ENCODE measurements around the gene TSR1.

TSR1 gene

DNA sequence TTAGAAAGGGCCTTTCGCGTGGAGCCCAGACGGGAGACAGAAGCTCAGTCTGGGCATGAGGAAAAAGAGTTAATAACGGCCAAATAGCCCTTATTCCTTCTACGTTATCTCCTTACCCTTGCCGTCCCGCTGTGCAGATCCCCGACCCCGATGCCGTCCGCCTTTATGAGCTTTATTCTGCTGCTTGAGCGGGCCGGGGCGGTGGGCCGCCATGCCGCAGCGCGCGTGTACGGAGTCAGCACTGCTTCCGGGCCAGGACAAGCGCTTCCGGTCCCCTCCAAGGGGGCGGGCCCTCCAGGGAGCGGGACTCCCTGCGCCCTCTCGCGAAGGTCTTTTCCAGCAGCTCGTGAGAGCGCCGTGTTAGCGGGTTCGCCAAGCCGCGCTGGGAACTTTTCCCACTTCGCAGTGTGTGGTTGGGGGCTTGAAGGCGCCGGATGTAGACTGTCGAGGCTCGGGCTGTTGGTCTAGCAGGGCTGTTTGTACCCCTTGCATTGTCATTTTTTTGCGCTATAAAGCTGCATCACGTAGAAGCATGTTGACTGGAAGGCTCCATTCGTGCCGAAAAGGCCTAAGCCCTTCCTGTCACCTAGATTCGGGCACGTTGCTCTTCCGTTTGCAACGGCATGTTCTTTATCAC, at the start of gene TSR1:
TSS of gene TSR1 (minus strand) at position 243 of the 637 bp plus-strand sequence. CDS start at position 213, 30 bp downstream.
- H3K4me3 ChIP-seq (ENCODE audit: low read length in 2 of 2): peak within 1 kb of the TSS; percentile 93 to 97
- H3K27ac ChIP-seq (ENCODE audit: low read length): peak within 1 kb of the TSS; percentile 87
- peaks cover 25% of the 10 kb centered on the region for H3K4me1 ChIP-seq (ENCODE audit: control insufficient read depth, insufficient read depth, low read length)
- no peaks in the 10 kb centered on the region for H3K27me3 ChIP-seq (ENCODE audit: control insufficient read depth in 1 of 2, insufficient read depth in 2 of 2, low read length in 2 of 2)
- H3K36me3 ChIP-seq (ENCODE audit: control insufficient read depth in 2 of 2, insufficient read depth in 2 of 2, low read length in 2 of 2): peaks cover 26 to 32% of the 10 kb centered on the region in 2 donors
- H3K9ac ChIP-seq (ENCODE audit: low read length in 2 of 2): peak within 1 kb of the TSS; percentile 87 to 96
- no peaks in the 10 kb centered on the region for H3K9me3 ChIP-seq (ENCODE audit: control insufficient read depth in 2 of 2, low read length in 2 of 2)

DNA sequence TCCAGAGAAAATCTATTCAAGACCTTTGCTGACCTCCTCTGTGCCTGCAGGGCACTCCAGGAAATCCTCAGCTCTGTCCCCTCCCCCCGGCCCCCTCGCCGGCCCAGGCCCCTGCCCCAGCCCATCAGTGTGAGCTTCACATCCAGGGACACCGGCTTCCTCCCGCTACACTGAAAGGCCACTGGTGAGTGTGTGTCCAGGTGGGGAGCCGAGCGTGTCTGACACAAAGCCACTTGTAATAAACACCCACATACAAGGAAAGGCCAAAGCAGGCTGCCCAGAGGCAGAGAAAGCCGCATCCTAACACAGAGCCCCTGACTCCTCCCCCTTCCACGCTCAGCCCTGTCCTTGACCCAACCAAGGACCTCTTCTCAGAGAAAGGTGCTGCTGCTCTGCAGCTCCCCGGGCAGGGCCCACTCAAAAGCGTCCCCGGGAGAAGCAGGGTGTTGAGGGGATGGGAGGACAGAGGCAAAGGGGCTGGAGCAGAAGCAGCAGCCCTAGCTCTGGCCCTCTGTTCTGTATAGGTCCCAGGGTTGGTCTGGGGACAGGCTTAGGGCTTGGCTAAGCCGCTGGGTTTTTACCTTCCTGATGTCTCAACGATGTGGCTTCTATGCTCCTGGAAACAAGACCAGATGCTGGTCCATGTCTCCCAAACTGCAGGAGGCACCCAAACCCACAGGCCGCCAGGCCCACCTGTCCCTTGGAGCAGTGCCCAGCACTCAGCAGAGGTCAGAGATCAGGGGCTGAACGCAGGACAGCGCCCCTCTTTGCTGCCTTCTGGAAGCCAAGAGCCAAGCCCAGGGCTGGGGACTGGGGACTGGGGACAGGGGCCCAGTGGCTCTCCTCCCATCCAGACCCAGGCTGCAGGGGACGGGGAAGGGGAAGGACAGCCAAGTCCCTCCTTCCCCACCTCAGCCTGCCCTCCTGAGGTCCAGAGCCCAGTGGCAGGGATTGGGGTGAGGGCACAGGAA, 49.3 kb upstream of the TSR1 start:
- Histone ChIP-seq H3K27ac (ENCODE audit: low read length) (no peak overlapping the region), H3K27me3 (ENCODE audit: control insufficient read depth in 1 of 2, insufficient read depth in 2 of 2, low read length in 2 of 2) (no peaks in the 10 kb centered on the region), H3K9ac (ENCODE audit: low read length in 2 of 2) (peak overlapping the region in 1 of 2 donors; percentile 21), H3K36me3 (ENCODE audit: control insufficient read depth in 2 of 2, insufficient read depth in 2 of 2, low read length in 2 of 2) (peaks cover 21 to 35% of the 10 kb centered on the region in 2 donors), H3K4me3 (ENCODE audit: low read length in 2 of 2) (no peak overlapping the region), H3K4me1 (ENCODE audit: control insufficient read depth, insufficient read depth, low read length) (peaks cover 26% of the 10 kb centered on the region), H3K9me3 (ENCODE audit: control insufficient read depth in 2 of 2, low read length in 2 of 2) (no peaks in the 10 kb centered on the region)

DNA sequence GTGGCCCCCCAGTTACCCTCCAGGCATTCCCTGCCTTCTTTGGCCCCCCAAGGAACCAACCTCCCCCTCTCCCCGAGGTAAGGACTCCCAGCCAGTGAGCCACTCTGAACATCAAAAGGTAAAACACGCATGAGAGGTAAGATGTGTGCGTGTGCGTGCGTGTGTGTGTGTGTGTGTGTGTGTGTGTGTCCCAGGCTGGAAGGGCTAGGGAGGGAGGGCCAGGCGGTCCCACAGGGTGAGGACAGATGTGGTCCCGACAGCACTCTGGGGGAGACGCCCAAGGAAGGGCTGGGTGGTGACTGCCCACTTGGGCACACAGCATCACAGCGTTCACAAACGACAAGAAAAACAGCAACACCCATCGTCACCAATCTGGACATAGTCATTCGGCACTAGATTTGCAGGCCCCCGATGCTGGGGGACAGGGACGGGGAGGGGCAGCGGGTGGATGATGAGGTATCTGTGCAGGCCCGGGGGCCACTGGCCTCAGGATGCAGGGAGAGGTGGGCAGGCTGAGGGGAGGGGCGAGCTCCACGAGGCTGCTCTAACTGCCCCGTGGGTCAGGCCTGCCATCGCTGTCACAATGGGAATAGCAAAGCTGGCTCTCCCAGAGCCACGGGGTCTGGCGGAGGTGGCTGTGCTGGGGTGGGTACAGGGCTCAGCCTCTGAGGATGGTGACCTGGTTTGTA, 48.3 kb upstream of the TSR1 start:
- Histone ChIP-seq H3K9me3 (ENCODE audit: control insufficient read depth in 2 of 2, low read length in 2 of 2) (no peaks in the 10 kb centered on the region), H3K4me3 (ENCODE audit: low read length in 2 of 2) (no peak overlapping the region), H3K27ac (ENCODE audit: low read length) (no peak overlapping the region), H3K27me3 (ENCODE audit: control insufficient read depth in 1 of 2, insufficient read depth in 2 of 2, low read length in 2 of 2) (no peaks in the 10 kb centered on the region), H3K4me1 (ENCODE audit: control insufficient read depth, insufficient read depth, low read length) (peaks cover 18% of the 10 kb centered on the region), H3K9ac (ENCODE audit: low read length in 2 of 2) (no peak overlapping the region), H3K36me3 (ENCODE audit: control insufficient read depth in 2 of 2, insufficient read depth in 2 of 2, low read length in 2 of 2) (peaks cover 25 to 33% of the 10 kb centered on the region in 2 donors)

DNA sequence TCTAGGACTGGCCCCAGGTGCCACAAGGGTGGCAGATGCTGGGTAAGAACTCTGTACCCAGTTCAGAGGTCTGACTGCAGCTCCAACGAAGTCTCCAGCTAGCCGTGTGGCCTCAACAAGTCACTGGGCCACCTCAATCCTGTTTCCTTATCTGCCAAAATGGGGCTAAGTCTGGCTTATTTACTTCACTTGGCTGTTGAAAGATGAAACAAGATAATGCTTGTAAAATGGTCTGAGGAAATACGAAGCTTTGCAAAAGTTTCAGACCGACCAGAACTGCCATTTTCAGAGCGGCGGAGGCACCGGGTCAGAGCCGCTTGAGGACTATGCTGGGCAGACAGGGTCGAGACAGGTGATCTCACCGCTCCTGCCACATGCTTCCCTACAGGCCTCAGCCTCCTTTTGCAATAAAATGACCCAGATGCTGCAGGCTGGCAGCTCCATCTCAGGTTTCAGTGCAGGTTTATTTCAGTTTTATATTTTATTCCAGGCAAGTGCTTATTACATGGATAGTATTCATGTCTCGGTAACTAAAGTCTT, 47.4 kb upstream of the TSR1 start:
- Histone ChIP-seq H3K27ac (ENCODE audit: low read length) (no peak overlapping the region), H3K27me3 (ENCODE audit: control insufficient read depth in 1 of 2, insufficient read depth in 2 of 2, low read length in 2 of 2) (no peaks in the 10 kb centered on the region), H3K9ac (ENCODE audit: low read length in 2 of 2) (peak overlapping the region in 1 of 2 donors; percentile 13), H3K4me3 (ENCODE audit: low read length in 2 of 2) (no peak overlapping the region), H3K9me3 (ENCODE audit: control insufficient read depth in 2 of 2, low read length in 2 of 2) (no peaks in the 10 kb centered on the region), H3K4me1 (ENCODE audit: control insufficient read depth, insufficient read depth, low read length) (peaks cover 18% of the 10 kb centered on the region), H3K36me3 (ENCODE audit: control insufficient read depth in 2 of 2, insufficient read depth in 2 of 2, low read length in 2 of 2) (peaks cover 31 to 32% of the 10 kb centered on the region in 2 donors)

DNA sequence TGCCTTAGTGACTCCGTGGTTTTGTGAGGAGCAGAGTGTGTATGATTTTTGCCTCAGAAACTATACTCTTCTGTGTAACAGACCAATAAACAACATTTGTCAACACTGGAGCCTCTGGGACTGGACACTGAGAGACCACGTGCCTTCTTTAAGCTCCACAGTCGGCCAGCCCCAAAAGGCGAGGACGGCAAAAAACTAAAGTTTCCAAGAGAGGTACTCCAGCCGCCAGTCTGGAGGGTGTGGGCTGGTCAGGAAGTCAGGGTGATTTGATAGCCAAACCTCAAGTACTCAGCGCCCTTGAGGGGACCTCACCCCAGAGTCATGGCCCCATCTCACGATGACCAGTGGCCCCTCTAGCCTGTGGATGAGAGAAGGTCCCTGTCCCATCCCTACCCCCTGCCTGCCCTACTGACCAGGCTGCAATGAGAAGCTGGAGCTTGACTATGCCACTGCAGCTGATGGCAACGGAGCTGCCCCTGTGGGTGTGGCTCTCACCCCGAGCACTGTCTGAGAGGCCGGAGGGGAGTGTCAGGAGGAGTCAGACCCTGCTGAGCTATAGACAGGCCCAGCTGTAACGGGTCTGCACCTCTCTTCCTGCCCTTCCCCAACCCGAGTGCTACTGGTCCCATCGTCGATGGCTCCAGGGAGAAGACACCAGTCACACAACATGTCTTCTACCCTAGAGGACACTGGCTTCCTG, 44.8 kb upstream of the TSR1 start:
- peaks cover 17 to 30% of the 10 kb centered on the region in 2 donors for H3K36me3 ChIP-seq (ENCODE audit: control insufficient read depth in 2 of 2, insufficient read depth in 2 of 2, low read length in 2 of 2)

DNA sequence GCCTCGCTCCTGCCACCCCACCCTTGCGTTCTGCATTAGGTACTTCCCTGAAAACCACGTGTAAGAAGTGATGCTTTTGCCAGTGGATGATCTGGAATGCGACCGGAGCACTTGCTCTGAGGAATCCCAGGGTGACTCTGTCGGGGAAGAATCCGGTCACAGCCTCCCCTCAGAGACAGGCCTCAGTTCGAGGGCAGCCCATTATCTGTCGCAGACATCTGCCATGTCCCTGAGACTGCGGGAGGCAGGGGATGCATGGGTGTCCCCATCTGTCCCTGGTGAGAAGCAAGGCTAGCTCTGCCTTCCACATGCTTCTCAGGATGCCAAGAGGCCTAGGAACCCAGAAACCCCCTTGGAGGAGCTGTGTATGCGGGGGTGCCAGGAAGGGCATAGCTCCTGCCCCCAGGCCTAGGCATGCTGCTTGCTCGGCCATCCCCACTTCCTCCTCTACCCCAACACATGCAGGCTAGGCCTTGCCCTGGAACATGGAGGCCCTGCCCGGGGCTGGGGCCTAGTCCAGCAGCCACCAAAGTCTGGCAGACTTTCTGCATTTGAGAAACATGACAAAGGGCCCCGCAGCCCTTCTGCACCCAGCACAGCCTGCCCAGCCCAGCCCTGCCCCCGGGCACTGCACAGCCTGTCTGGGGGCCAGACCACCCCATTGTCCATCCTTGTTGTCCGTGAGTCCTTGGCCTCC, 44.1 kb upstream of the TSR1 start:
- Histone ChIP-seq H3K36me3 (ENCODE audit: control insufficient read depth in 2 of 2, insufficient read depth in 2 of 2, low read length in 2 of 2) (peaks cover 15 to 31% of the 10 kb centered on the region in 2 donors), H3K9me3 (ENCODE audit: control insufficient read depth in 2 of 2, low read length in 2 of 2) (no peaks in the 10 kb centered on the region), H3K27me3 (ENCODE audit: control insufficient read depth in 1 of 2, insufficient read depth in 2 of 2, low read length in 2 of 2) (no peaks in the 10 kb centered on the region), H3K9ac (ENCODE audit: low read length in 2 of 2) (no peak overlapping the region), H3K27ac (ENCODE audit: low read length) (no peak overlapping the region), H3K4me3 (ENCODE audit: low read length in 2 of 2) (no peak overlapping the region), H3K4me1 (ENCODE audit: control insufficient read depth, insufficient read depth, low read length) (peaks cover 18% of the 10 kb centered on the region)

More for the DNA sequence above, 44.8 kb upstream of the TSR1 start:
- H3K4me3 ChIP-seq (ENCODE audit: low read length in 2 of 2): no peak overlapping the region
- no peaks in the 10 kb centered on the region for H3K9me3 ChIP-seq (ENCODE audit: control insufficient read depth in 2 of 2, low read length in 2 of 2)
- peaks cover 18% of the 10 kb centered on the region for H3K4me1 ChIP-seq (ENCODE audit: control insufficient read depth, insufficient read depth, low read length)
- no peak overlapping the region for H3K9ac ChIP-seq (ENCODE audit: low read length in 2 of 2)
- no peak overlapping the region for H3K27ac ChIP-seq (ENCODE audit: low read length)
- no peaks in the 10 kb centered on the region for H3K27me3 ChIP-seq (ENCODE audit: control insufficient read depth in 1 of 2, insufficient read depth in 2 of 2, low read length in 2 of 2)

DNA sequence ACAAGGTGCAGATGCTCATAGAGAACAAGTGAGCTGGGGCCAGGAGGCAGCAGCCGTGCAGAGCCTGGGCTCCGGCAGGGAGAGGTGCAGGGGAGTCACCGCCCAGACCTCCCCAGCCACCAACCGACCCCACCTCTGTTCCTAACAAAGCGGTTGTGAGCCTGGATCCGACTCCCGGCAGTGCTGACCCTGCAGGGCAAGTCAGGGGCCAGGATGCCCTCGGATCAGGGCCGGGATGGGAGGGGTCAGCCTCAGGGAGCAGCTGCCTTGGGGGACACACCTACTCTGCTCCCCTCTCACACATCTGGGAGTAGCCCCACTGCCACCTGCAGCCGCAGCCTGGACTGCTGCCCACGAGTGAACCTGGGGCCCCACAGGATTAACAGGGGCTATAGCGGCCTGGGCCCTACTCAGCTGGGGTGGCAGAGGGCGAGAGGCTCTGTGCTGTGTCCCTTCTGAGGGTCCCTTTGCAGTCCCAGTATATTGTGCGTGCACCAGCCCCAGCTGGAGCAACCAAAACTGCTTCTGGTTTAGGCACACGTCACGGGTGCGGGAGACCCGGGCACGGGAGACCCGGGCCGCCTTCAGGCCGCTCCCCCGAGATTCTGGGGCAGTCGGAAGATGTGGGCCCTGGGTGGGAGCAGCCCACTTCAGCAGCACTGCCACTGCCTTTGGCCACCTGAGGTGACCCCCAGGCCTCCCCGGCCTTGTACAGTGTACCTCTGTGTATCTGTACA, 43.4 kb upstream of the TSR1 start:
- H3K4me3 ChIP-seq (ENCODE audit: low read length in 2 of 2): no peak overlapping the region
- H3K27ac ChIP-seq (ENCODE audit: low read length): no peak overlapping the region
- no peaks in the 10 kb centered on the region for H3K9me3 ChIP-seq (ENCODE audit: control insufficient read depth in 2 of 2, low read length in 2 of 2)
- H3K9ac ChIP-seq (ENCODE audit: low read length in 2 of 2): no peak overlapping the region
- peaks cover 18% of the 10 kb centered on the region for H3K4me1 ChIP-seq (ENCODE audit: control insufficient read depth, insufficient read depth, low read length)
- no peaks in the 10 kb centered on the region for H3K27me3 ChIP-seq (ENCODE audit: control insufficient read depth in 1 of 2, insufficient read depth in 2 of 2, low read length in 2 of 2)
- peaks cover 17 to 33% of the 10 kb centered on the region in 2 donors for H3K36me3 ChIP-seq (ENCODE audit: control insufficient read depth in 2 of 2, insufficient read depth in 2 of 2, low read length in 2 of 2)

DNA sequence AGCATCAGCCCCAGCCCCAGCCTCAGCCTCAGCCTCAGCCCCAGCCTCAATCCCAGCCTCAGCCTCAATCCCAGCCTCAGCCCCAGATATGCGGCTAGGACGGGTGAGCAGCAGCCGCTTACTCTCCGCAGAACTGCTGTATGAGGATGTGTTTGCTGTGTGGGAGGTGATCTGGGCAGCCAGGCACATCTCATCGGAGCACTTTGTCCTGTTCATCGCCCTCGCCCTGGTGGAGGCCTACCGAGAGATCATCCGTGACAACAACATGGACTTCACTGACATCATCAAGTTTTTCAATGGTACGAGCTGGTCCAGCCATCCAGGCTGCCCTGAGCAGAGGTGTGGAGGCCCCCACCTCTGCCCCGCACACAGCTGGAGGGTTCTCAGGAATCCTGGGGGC, 42.6 kb upstream of the TSR1 start:
- Histone ChIP-seq H3K27me3 (ENCODE audit: control insufficient read depth in 1 of 2, insufficient read depth in 2 of 2, low read length in 2 of 2) (no peaks in the 10 kb centered on the region), H3K9me3 (ENCODE audit: control insufficient read depth in 2 of 2, low read length in 2 of 2) (no peaks in the 10 kb centered on the region), H3K36me3 (ENCODE audit: control insufficient read depth in 2 of 2, insufficient read depth in 2 of 2, low read length in 2 of 2) (peaks cover 14 to 36% of the 10 kb centered on the region in 2 donors), H3K27ac (ENCODE audit: low read length) (no peak overlapping the region), H3K9ac (ENCODE audit: low read length in 2 of 2) (no peak overlapping the region), H3K4me1 (ENCODE audit: control insufficient read depth, insufficient read depth, low read length) (peaks cover 18% of the 10 kb centered on the region), H3K4me3 (ENCODE audit: low read length in 2 of 2) (no peak overlapping the region)

DNA sequence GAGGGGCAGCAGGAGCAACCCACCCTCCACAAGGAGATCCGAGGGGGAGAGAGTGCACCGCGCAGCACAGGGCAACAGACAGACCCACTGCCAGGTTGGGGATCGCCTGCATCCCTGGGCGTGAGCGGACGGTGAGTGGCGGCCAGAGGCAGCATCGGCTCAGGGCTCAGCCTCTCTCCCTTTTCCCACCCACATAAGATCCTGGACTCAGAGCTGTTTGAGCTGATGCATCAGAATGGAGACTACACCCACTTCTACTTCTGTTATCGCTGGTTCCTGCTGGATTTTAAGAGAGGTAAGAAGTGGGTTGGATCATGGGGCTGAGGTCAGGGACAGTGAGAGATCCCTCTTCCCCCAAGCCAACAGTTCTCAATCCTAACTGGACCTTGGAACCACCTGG, 41.4 kb upstream of the TSR1 start:
- no peak overlapping the region for H3K4me3 ChIP-seq (ENCODE audit: low read length in 2 of 2)
- no peaks in the 10 kb centered on the region for H3K27me3 ChIP-seq (ENCODE audit: control insufficient read depth in 1 of 2, insufficient read depth in 2 of 2, low read length in 2 of 2)
- H3K4me1 ChIP-seq (ENCODE audit: control insufficient read depth, insufficient read depth, low read length): peaks cover 6% of the 10 kb centered on the region
- no peak overlapping the region for H3K27ac ChIP-seq (ENCODE audit: low read length)
- H3K36me3 ChIP-seq (ENCODE audit: control insufficient read depth in 2 of 2, insufficient read depth in 2 of 2, low read length in 2 of 2): peaks cover 14 to 38% of the 10 kb centered on the region in 2 donors
- no peaks in the 10 kb centered on the region for H3K9me3 ChIP-seq (ENCODE audit: control insufficient read depth in 2 of 2, low read length in 2 of 2)
- H3K9ac ChIP-seq (ENCODE audit: low read length in 2 of 2): no peak overlapping the region
